ENCODE measurements around the gene C1orf94. TPM values are rescaled to one million over a fixed set of nuclear protein-coding genes. Genes with fewer than 3 reads are reported as not detected.

The C1orf94 gene
- polyA plus RNA-seq, 1 donor (not counting 4 experiments of a cell fraction or from before 2014, with no cell fraction given): 0.05 TPM

GRCh38 chr1:34266127-34266951 lies 89.6 kb downstream of the C1orf94 start:
- Histone ChIP-seq H4K20me1 (ENCODE audit: control insufficient read depth, extremely low read depth, insufficient read depth, low read length) (no peaks in the 10 kb centered on the region), H3K36me3 (ENCODE audit: control insufficient read depth in 2 of 2, extremely low read depth in 1 of 2, insufficient read depth in 2 of 2, low read length in 2 of 2) (no peaks in the 10 kb centered on the region), H3K27me3 (ENCODE audit: control insufficient read depth, extremely low read depth, insufficient read depth, low read length) (no peaks in the 10 kb centered on the region), H3K9me1 (ENCODE audit: control insufficient read depth, extremely low read depth, insufficient read depth, low read length) (no peaks in the 10 kb centered on the region), H3K4me2 (ENCODE audit: control insufficient read depth, extremely low read depth, insufficient read depth, low read depth, low read length) (peak overlapping the region; percentile 67), H3K27ac (ENCODE audit: control insufficient read depth, insufficient read depth, low read length) (no peak overlapping the region), H3K79me2 (ENCODE audit: control insufficient read depth, insufficient read depth, low read length) (no peaks in the 10 kb centered on the region), H3K4me1 (ENCODE audit: control insufficient read depth, extremely low read depth, insufficient read depth, low read length) (peaks cover 40% of the 10 kb centered on the region), H2AFZ (ENCODE audit: control insufficient read depth, low read length) (peak overlapping the region; percentile 54), H3K9ac (ENCODE audit: control insufficient read depth, extremely low read depth, insufficient read depth, low read length) (no peak overlapping the region), H3K9me3 (ENCODE audit: control insufficient read depth, low read depth, low read length) (no peaks in the 10 kb centered on the region), H3K4me3 (ENCODE audit: control insufficient read depth in 2 of 3, extremely low read depth in 1 of 3, insufficient read depth in 2 of 3, low read depth in 1 of 3, low read length in 3 of 3) (peak overlapping the region in 1 of 3 experiments; percentile 6)
- DNase-seq (ENCODE audit: low read depth, low spot score): peak; percentile 38
- peak; percentile 92 for FAIRE-seq
- dilution Hi-C loops (cut with MboI; ENCODE audit: extremely low pct_ligation_motif_present, low sequenced_read_pairs): no loop called here
- TF ChIP-seq EZH2 (IDR thresholded peaks at IDR 0.05; ENCODE audit: low read length) (no peak), CTCF (optimal IDR thresholded peaks at IDR 0.05 in 1 of 3, IDR thresholded peaks at IDR 0.05 in 1 of 3, conservative IDR thresholded peaks at IDR 0.05 in 1 of 3; ENCODE audit: extremely low read depth in 1 of 3, insufficient read depth in 2 of 3, low read length in 3 of 3) (no peak)

GRCh38 chr1:34267326-34267725 lies 90.6 kb downstream of the C1orf94 start:
- TF ChIP-seq EZH2 (IDR thresholded peaks at IDR 0.05; ENCODE audit: low read length): no peak
- TF ChIP-seq CTCF (optimal IDR thresholded peaks at IDR 0.05 in 1 of 3, IDR thresholded peaks at IDR 0.05 in 1 of 3, conservative IDR thresholded peaks at IDR 0.05 in 1 of 3; ENCODE audit: extremely low read depth in 1 of 3, insufficient read depth in 2 of 3, low read length in 3 of 3): no peak
- dilution Hi-C loops (cut with MboI; ENCODE audit: extremely low pct_ligation_motif_present, low sequenced_read_pairs): no loop called here
- no peak overlapping the region for H3K4me3 ChIP-seq (ENCODE audit: control insufficient read depth in 2 of 3, extremely low read depth in 1 of 3, insufficient read depth in 2 of 3, low read depth in 1 of 3, low read length in 3 of 3)
- H2AFZ ChIP-seq (ENCODE audit: control insufficient read depth, low read length): no peak overlapping the region
- DNase-seq (ENCODE audit: low read depth, low spot score): no peak
- H3K36me3 ChIP-seq (ENCODE audit: control insufficient read depth in 2 of 2, extremely low read depth in 1 of 2, insufficient read depth in 2 of 2, low read length in 2 of 2): no peaks in the 10 kb centered on the region
- H3K9ac ChIP-seq (ENCODE audit: control insufficient read depth, extremely low read depth, insufficient read depth, low read length): no peak overlapping the region
- no peaks in the 10 kb centered on the region for H3K9me1 ChIP-seq (ENCODE audit: control insufficient read depth, extremely low read depth, insufficient read depth, low read length)
- no peaks in the 10 kb centered on the region for H3K9me3 ChIP-seq (ENCODE audit: control insufficient read depth, low read depth, low read length)
- H3K4me1 ChIP-seq (ENCODE audit: control insufficient read depth, extremely low read depth, insufficient read depth, low read length): peaks cover 40% of the 10 kb centered on the region
- H4K20me1 ChIP-seq (ENCODE audit: control insufficient read depth, extremely low read depth, insufficient read depth, low read length): no peaks in the 10 kb centered on the region
- H3K79me2 ChIP-seq (ENCODE audit: control insufficient read depth, insufficient read depth, low read length): no peaks in the 10 kb centered on the region
- no peak overlapping the region for H3K27ac ChIP-seq (ENCODE audit: control insufficient read depth, insufficient read depth, low read length)
- no peaks in the 10 kb centered on the region for H3K27me3 ChIP-seq (ENCODE audit: control insufficient read depth, extremely low read depth, insufficient read depth, low read length)
- H3K4me2 ChIP-seq (ENCODE audit: control insufficient read depth, extremely low read depth, insufficient read depth, low read depth, low read length): no peak overlapping the region
- FAIRE-seq: peak; percentile 20

Measured in keratinocyte (primary cell).